BLaER1 (cell line): ENCODE measurements around the gene RBM33.

Source experiments
- H3K27ac ChIP-seq: shearing (Covaris generic); formaldehyde crosslinking; 2 replicates; pipeline ENCODE4 v1.8.1; 2022
- H3K27me3 ChIP-seq: shearing (Covaris generic); formaldehyde crosslinking; 2 replicates; pipeline ENCODE4 v1.8.1; 2022
- H3K36me3 ChIP-seq: shearing (Covaris generic); formaldehyde crosslinking; 2 replicates; pipeline ENCODE4 v1.8.1; 2022
- H3K4me1 ChIP-seq: shearing (Covaris generic); formaldehyde crosslinking; 2 replicates; pipeline ENCODE4 v1.8.1; 2022
- H3K4me2 ChIP-seq: shearing (Covaris generic); formaldehyde crosslinking; 2 replicates; pipeline ENCODE4 v1.8.1; 2022
- H3K4me3 ChIP-seq: shearing (Covaris generic); formaldehyde crosslinking; 2 replicates; pipeline ENCODE4 v1.8.1; 2022
- H3K9ac ChIP-seq: shearing (Covaris generic); formaldehyde crosslinking; 2 replicates; pipeline ENCODE4 v1.8.1; 2022
- H3K9me3 ChIP-seq: shearing (Covaris generic); formaldehyde crosslinking; 2 replicates; pipeline ENCODE4 v1.8.1; 2022
- H4K20me1 ChIP-seq: shearing (Covaris generic); formaldehyde crosslinking; 2 replicates; pipeline ENCODE4 v1.8.1; 2022
- Cebpa-rat ChIP-seq: shearing (Covaris generic); IDR thresholded peaks from 2 replicates; pipeline ENCODE4 v1.8.1; 2022

RBM33 gene

DNA sequence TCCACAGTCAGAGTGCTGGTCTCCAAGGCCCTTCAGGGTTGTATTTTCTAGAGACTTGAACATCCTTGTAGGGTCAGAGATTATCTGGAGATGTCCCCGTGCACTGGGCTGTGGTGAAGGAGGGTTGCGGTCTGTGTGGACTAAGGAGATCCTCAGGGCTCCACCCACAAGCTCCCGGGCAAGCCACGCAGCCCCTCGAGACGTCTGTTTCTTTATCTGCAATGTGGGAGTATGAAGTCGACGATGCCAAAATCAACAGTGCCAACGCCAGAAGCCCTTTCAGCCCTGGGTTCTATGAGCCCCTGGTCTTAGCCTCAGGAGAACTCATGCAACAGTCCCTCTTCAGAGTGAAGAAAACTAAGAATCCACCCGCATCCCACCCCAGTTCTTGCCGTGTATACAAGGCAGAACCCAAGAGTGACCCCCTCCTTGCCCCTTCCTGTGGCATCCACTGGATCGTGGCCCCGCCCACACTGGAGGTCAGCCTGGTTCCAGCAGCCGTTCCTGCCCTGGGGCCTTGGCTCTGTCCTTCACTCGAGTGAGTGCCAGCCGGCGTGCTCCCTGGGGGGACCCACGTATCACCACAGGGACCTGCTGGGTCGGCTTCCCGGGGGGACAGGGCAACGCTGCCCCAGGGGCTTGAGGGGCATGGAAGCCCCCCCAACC lies 173.8 kb downstream of the RBM33 start:
- Histone ChIP-seq H3K27me3 (peaks cover 21% of the 10 kb centered on the region), H3K9me3 (peaks cover 9% of the 10 kb centered on the region), H4K20me1 (peaks cover 10% of the 10 kb centered on the region), H3K9ac (no peak overlapping the region), H3K27ac (no peak overlapping the region), H3K4me2 (peak overlapping the region; percentile 44), H3K4me3 (no peak overlapping the region), H3K36me3 (no peaks in the 10 kb centered on the region), H3K4me1 (peaks cover 37% of the 10 kb centered on the region)
- no peak for TF ChIP-seq Cebpa-rat

DNA sequence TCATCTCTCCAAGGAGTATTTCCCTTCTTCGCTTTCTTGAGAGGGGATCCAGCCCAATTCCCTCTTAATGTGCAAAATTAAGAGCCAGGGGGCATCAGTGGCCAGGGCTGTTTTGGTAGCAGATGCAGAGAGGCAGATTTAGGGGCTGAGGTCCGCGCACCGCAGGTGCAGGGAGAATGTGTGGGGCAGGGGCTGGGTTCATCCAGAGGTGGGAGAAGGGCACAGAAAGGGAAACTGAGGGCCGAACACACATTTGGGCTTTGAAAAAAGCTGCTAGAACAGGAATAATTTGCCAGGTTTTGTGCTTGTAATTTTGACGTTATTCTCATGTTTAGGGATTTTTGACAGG lies 174.3 kb downstream of the RBM33 start:
- no peaks in the 10 kb centered on the region for H3K36me3 ChIP-seq
- peaks cover 16% of the 10 kb centered on the region for H3K27me3 ChIP-seq
- peak overlapping the region; percentile 44 for H3K4me2 ChIP-seq
- H3K4me1 ChIP-seq: peaks cover 37% of the 10 kb centered on the region
- no peak overlapping the region for H3K4me3 ChIP-seq
- TF ChIP-seq Cebpa-rat: no peak
- no peak overlapping the region for H3K9ac ChIP-seq
- H3K27ac ChIP-seq: no peak overlapping the region
- peaks cover 5% of the 10 kb centered on the region for H4K20me1 ChIP-seq
- peaks cover 9% of the 10 kb centered on the region for H3K9me3 ChIP-seq

GRCh38 chr7:155819186-155819585 lies 174.7 kb downstream of the RBM33 start:
- Histone ChIP-seq H3K27me3 (peaks cover 12% of the 10 kb centered on the region), H3K36me3 (no peaks in the 10 kb centered on the region), H3K9ac (no peak overlapping the region), H3K9me3 (peaks cover 9% of the 10 kb centered on the region), H3K4me1 (peaks cover 37% of the 10 kb centered on the region), H3K4me2 (no peak overlapping the region), H4K20me1 (peaks cover 1% of the 10 kb centered on the region), H3K27ac (no peak overlapping the region), H3K4me3 (no peak overlapping the region)
- TF ChIP-seq Cebpa-rat: no peak

DNA sequence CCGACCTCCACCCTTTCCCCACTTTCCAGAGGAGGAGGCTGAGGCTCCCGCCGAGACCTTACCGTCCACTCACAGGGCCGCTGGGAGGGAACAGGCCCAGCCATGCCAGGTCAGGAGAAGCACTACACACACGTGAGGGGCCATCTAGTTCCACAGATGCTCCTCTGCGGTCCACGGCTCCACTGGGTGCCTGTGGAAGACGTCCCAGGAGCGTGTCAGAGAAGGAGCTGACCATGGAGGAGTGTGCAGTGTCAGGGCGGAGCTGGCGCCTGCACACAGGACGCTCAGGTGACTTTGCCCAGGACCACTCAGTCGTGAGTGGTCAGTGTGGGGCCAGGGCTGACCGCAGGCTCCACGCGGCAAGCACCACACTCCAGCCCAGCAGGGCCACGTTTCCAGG lies 175.8 kb downstream of the RBM33 start:
- Histone ChIP-seq H3K9ac (no peak overlapping the region), H3K4me2 (no peak overlapping the region), H3K36me3 (no peaks in the 10 kb centered on the region), H3K27me3 (peaks cover 8% of the 10 kb centered on the region; the same call in 1 of the 2 replicates), H3K9me3 (peaks cover 9% of the 10 kb centered on the region), H3K27ac (no peak overlapping the region), H4K20me1 (no peaks in the 10 kb centered on the region), H3K4me1 (peaks cover 37% of the 10 kb centered on the region), H3K4me3 (no peak overlapping the region)
- TF ChIP-seq Cebpa-rat: no peak

DNA sequence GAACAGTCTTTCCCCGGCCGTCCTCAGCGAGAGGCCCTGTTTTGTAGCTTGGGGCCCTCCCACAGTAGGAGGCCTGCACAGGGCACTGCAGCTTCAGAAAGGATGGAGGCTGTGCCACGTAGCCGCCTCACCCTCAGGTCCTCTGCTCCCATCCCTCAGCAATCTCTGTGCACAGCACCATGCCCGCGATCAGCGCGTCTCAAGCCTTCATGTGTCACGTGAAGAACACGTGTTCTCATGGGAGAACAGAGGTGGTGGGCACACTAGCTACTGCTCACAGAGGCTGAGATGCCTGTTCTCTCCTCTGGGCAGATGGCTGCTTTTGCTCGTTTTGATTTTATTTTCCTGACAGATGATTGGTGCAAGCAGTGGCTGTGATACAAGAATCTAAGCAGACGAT lies 176.3 kb downstream of the RBM33 start:
- Histone ChIP-seq H3K4me1 (peaks cover 31% of the 10 kb centered on the region), H3K4me2 (no peak overlapping the region), H3K36me3 (no peaks in the 10 kb centered on the region), H3K27ac (no peak overlapping the region), H3K9me3 (peaks cover 9% of the 10 kb centered on the region), H3K27me3 (peaks cover 14% of the 10 kb centered on the region), H4K20me1 (no peaks in the 10 kb centered on the region), H3K9ac (no peak overlapping the region), H3K4me3 (no peak overlapping the region)
- TF ChIP-seq Cebpa-rat: no peak

- peaks cover 32% of the 10 kb centered on the region for H3K4me1 ChIP-seq
- TF ChIP-seq Cebpa-rat: no peak
- H3K27ac ChIP-seq: no peak overlapping the region
- H4K20me1 ChIP-seq: no peaks in the 10 kb centered on the region
- H3K36me3 ChIP-seq: no peaks in the 10 kb centered on the region
- peaks cover 19% of the 10 kb centered on the region for H3K27me3 ChIP-seq
- H3K4me2 ChIP-seq: peak overlapping the region; percentile 35
- no peak overlapping the region for H3K4me3 ChIP-seq
- H3K9me3 ChIP-seq: peaks cover 9% of the 10 kb centered on the region
- H3K9ac ChIP-seq: no peak overlapping the region
Observed at GRCh38 chr7:155821851-155822250, 177.4 kb downstream of the RBM33 start.

- no peak for TF ChIP-seq Cebpa-rat
- Histone ChIP-seq H3K9ac (no peak overlapping the region), H3K36me3 (no peaks in the 10 kb centered on the region), H3K9me3 (no peaks in the 10 kb centered on the region), H4K20me1 (no peaks in the 10 kb centered on the region), H3K4me1 (peaks cover 33% of the 10 kb centered on the region), H3K4me3 (no peak overlapping the region), H3K27me3 (peaks cover 16% of the 10 kb centered on the region), H3K27ac (no peak overlapping the region), H3K4me2 (no peak overlapping the region)
Observed at GRCh38 chr7:155824227-155824886, 179.9 kb downstream of the RBM33 start.

- H3K9me3 ChIP-seq: no peaks in the 10 kb centered on the region
- no peaks in the 10 kb centered on the region for H3K36me3 ChIP-seq
- H3K4me2 ChIP-seq: no peak overlapping the region
- H3K4me3 ChIP-seq: no peak overlapping the region
- no peak overlapping the region for H3K9ac ChIP-seq
- H3K27me3 ChIP-seq: peaks cover 16% of the 10 kb centered on the region
- TF ChIP-seq Cebpa-rat: no peak
- no peak overlapping the region for H3K27ac ChIP-seq
- peaks cover 33% of the 10 kb centered on the region for H3K4me1 ChIP-seq
- no peaks in the 10 kb centered on the region for H4K20me1 ChIP-seq
Observed at GRCh38 chr7:155825336-155825735, 180.9 kb downstream of the RBM33 start.

GRCh38 chr7:155829796-155830470 lies 185.5 kb downstream of the RBM33 start:
- no peak overlapping the region for H3K27ac ChIP-seq
- no peaks in the 10 kb centered on the region for H3K36me3 ChIP-seq
- TF ChIP-seq Cebpa-rat: no peak
- peaks cover 17% of the 10 kb centered on the region for H3K4me1 ChIP-seq
- no peaks in the 10 kb centered on the region for H3K9me3 ChIP-seq
- H3K9ac ChIP-seq: no peak overlapping the region
- no peak overlapping the region for H3K4me3 ChIP-seq
- H3K4me2 ChIP-seq: no peak overlapping the region
- H3K27me3 ChIP-seq: peaks cover 14% of the 10 kb centered on the region
- no peaks in the 10 kb centered on the region for H4K20me1 ChIP-seq
